ENCODE data around the gene SEPSECS.

The SEPSECS gene

GRCh38 chr4:25165916-25166315 lies 5.7 kb upstream of the SEPSECS start:
- no peak for DNase-seq
- Mint-ChIP-seq H3K4me1 (peaks cover 24% of the 10 kb centered on the region), H3K27me3 (no peaks in the 10 kb centered on the region), H3K4me3 (no peak overlapping the region), H3K36me3 (ENCODE audit: low read depth) (peaks cover 23% of the 10 kb centered on the region), H3K27ac (no peak overlapping the region), H3K9me3 (no peaks in the 10 kb centered on the region)
- ATAC-seq, result no peak

- Mint-ChIP-seq H3K4me3 (no peak overlapping the region), H3K9me3 (no peaks in the 10 kb centered on the region), H3K36me3 (ENCODE audit: low read depth) (peaks cover 21% of the 10 kb centered on the region), H3K27me3 (peaks cover 3% of the 10 kb centered on the region), H3K4me1 (peaks cover 43% of the 10 kb centered on the region), H3K27ac (no peak overlapping the region)
- no peak for ATAC-seq
- no peak for DNase-seq
Measured at GRCh38 chr4:25163196-25163595, 2.9 kb upstream of the SEPSECS start.

GRCh38 chr4:25162566-25162965 lies 2.3 kb upstream of the SEPSECS start:
- peaks cover 20% of the 10 kb centered on the region for H3K36me3 Mint-ChIP-seq (ENCODE audit: low read depth)
- H3K9me3 Mint-ChIP-seq, result no peaks in the 10 kb centered on the region
- H3K27me3 Mint-ChIP-seq, result peaks cover 3% of the 10 kb centered on the region
- peaks cover 46% of the 10 kb centered on the region for H3K4me1 Mint-ChIP-seq
- H3K27ac Mint-ChIP-seq, result no peak overlapping the region
- H3K4me3 Mint-ChIP-seq, result no peak overlapping the region
- DNase-seq (no peak), ATAC-seq (no peak)

GRCh38 chr4:25161593-25161950 lies 1.3 kb upstream of the SEPSECS start:
- ATAC-seq (no peak), DNase-seq (no peak)
- H3K27me3 Mint-ChIP-seq, result peaks cover 3% of the 10 kb centered on the region
- peaks cover 46% of the 10 kb centered on the region for H3K4me1 Mint-ChIP-seq
- H3K36me3 Mint-ChIP-seq (ENCODE audit: low read depth), result peaks cover 22% of the 10 kb centered on the region
- no peaks in the 10 kb centered on the region for H3K9me3 Mint-ChIP-seq
- peak overlapping the region; percentile 88 for H3K27ac Mint-ChIP-seq
- peak overlapping the region; percentile 88 for H3K4me3 Mint-ChIP-seq

- DNase-seq (no peak), ATAC-seq (peak; percentile 57)
- peaks cover 46% of the 10 kb centered on the region for H3K4me1 Mint-ChIP-seq
- no peaks in the 10 kb centered on the region for H3K9me3 Mint-ChIP-seq
- H3K4me3 Mint-ChIP-seq, result peak overlapping the region; percentile 88
- H3K27me3 Mint-ChIP-seq, result peaks cover 3% of the 10 kb centered on the region
- peaks cover 16% of the 10 kb centered on the region for H3K36me3 Mint-ChIP-seq (ENCODE audit: low read depth)
- peak overlapping the region; percentile 88 for H3K27ac Mint-ChIP-seq
Measured at GRCh38 chr4:25160714-25161592, 704 bp upstream of the SEPSECS start.

GRCh38 chr4:25158817-25159216 lies 1.4 kb downstream of the SEPSECS start:
- ATAC-seq, result no peak
- H3K27me3 Mint-ChIP-seq, result peaks cover 3% of the 10 kb centered on the region
- peak overlapping the region; percentile 88 for H3K27ac Mint-ChIP-seq
- peaks cover 11% of the 10 kb centered on the region for H3K36me3 Mint-ChIP-seq (ENCODE audit: low read depth)
- H3K9me3 Mint-ChIP-seq, result no peaks in the 10 kb centered on the region
- H3K4me1 Mint-ChIP-seq, result peaks cover 46% of the 10 kb centered on the region
- no peak for DNase-seq
- H3K4me3 Mint-ChIP-seq, result peak overlapping the region; percentile 88

GRCh38 chr4:25157081-25157480 lies 3.2 kb downstream of the SEPSECS start:
- H3K27ac Mint-ChIP-seq, result no peak overlapping the region

GRCh38 chr4:25155947-25156346 lies 4.3 kb downstream of the SEPSECS start:
- Mint-ChIP-seq H3K36me3 (ENCODE audit: low read depth) (peaks cover 11% of the 10 kb centered on the region), H3K9me3 (no peaks in the 10 kb centered on the region)

More at GRCh38 chr4:25157081-25157480, 3.2 kb downstream of the SEPSECS start:
- DNase-seq (no peak), ATAC-seq (no peak)
- no peaks in the 10 kb centered on the region for H3K9me3 Mint-ChIP-seq
- H3K4me1 Mint-ChIP-seq, result peaks cover 35% of the 10 kb centered on the region
- H3K36me3 Mint-ChIP-seq (ENCODE audit: low read depth), result peaks cover 11% of the 10 kb centered on the region
- H3K27me3 Mint-ChIP-seq, result peaks cover 3% of the 10 kb centered on the region
- H3K4me3 Mint-ChIP-seq, result no peak overlapping the region

GRCh38 chr4:25154594-25155265 lies 5.5 kb downstream of the SEPSECS start:
- no peak for ATAC-seq
- Mint-ChIP-seq H3K4me1 (peaks cover 18% of the 10 kb centered on the region), H3K36me3 (ENCODE audit: low read depth) (peaks cover 8% of the 10 kb centered on the region), H3K27me3 (no peaks in the 10 kb centered on the region), H3K9me3 (no peaks in the 10 kb centered on the region), H3K4me3 (no peak overlapping the region), H3K27ac (no peak overlapping the region)
- DNase-seq, result no peak

More at GRCh38 chr4:25155947-25156346, 4.3 kb downstream of the SEPSECS start:
- ATAC-seq (no peak), DNase-seq (no peak)
- peaks cover 3% of the 10 kb centered on the region for H3K27me3 Mint-ChIP-seq
- peaks cover 24% of the 10 kb centered on the region for H3K4me1 Mint-ChIP-seq
- no peak overlapping the region for H3K4me3 Mint-ChIP-seq
- no peak overlapping the region for H3K27ac Mint-ChIP-seq

- ATAC-seq, result no peak
- no peak for DNase-seq
- Mint-ChIP-seq H3K36me3 (ENCODE audit: low read depth) (peaks cover 12% of the 10 kb centered on the region), H3K4me3 (no peak overlapping the region), H3K27me3 (no peaks in the 10 kb centered on the region), H3K27ac (no peak overlapping the region), H3K9me3 (no peaks in the 10 kb centered on the region), H3K4me1 (no peaks in the 10 kb centered on the region)
Measured at GRCh38 chr4:25146076-25146475, 14.2 kb downstream of the SEPSECS start.

- no peak for DNase-seq
- H3K9me3 Mint-ChIP-seq, result no peaks in the 10 kb centered on the region
Measured at GRCh38 chr4:25144870-25145481, 15.3 kb downstream of the SEPSECS start.

GRCh38 chr4:25142468-25142867 lies 17.8 kb downstream of the SEPSECS start:
- no peak overlapping the region for H3K27ac Mint-ChIP-seq
- H3K36me3 Mint-ChIP-seq (ENCODE audit: low read depth), result peaks cover 30% of the 10 kb centered on the region
- H3K4me3 Mint-ChIP-seq, result no peak overlapping the region
- H3K4me1 Mint-ChIP-seq, result no peaks in the 10 kb centered on the region
- no peaks in the 10 kb centered on the region for H3K9me3 Mint-ChIP-seq
- H3K27me3 Mint-ChIP-seq, result no peaks in the 10 kb centered on the region
- ATAC-seq (no peak), DNase-seq (no peak)

More at GRCh38 chr4:25144870-25145481, 15.3 kb downstream of the SEPSECS start:
- Mint-ChIP-seq H3K4me1 (no peaks in the 10 kb centered on the region), H3K27me3 (no peaks in the 10 kb centered on the region), H3K36me3 (ENCODE audit: low read depth) (peaks cover 15% of the 10 kb centered on the region), H3K4me3 (no peak overlapping the region), H3K27ac (no peak overlapping the region)
- ATAC-seq, result no peak

GRCh38 chr4:25141592-25141991 lies 18.7 kb downstream of the SEPSECS start:
- DNase-seq (no peak), ATAC-seq (no peak)
- Mint-ChIP-seq H3K27ac (no peak overlapping the region), H3K27me3 (no peaks in the 10 kb centered on the region), H3K9me3 (no peaks in the 10 kb centered on the region), H3K4me3 (no peak overlapping the region), H3K36me3 (ENCODE audit: low read depth) (peaks cover 37% of the 10 kb centered on the region), H3K4me1 (peaks cover 2% of the 10 kb centered on the region)

GRCh38 chr4:25133132-25133531 lies 27.1 kb downstream of the SEPSECS start:
- H3K27me3 Mint-ChIP-seq, result no peaks in the 10 kb centered on the region
- no peaks in the 10 kb centered on the region for H3K9me3 Mint-ChIP-seq
- no peak overlapping the region for H3K27ac Mint-ChIP-seq
- peaks cover 27% of the 10 kb centered on the region for H3K36me3 Mint-ChIP-seq (ENCODE audit: low read depth)
- H3K4me3 Mint-ChIP-seq, result no peak overlapping the region
- ATAC-seq (no peak), DNase-seq (no peak)
- H3K4me1 Mint-ChIP-seq, result peaks cover 5% of the 10 kb centered on the region

GRCh38 chr4:25131926-25132325 lies 28.3 kb downstream of the SEPSECS start:
- Mint-ChIP-seq H3K4me3 (no peak overlapping the region), H3K9me3 (no peaks in the 10 kb centered on the region), H3K27me3 (no peaks in the 10 kb centered on the region), H3K36me3 (ENCODE audit: low read depth) (peaks cover 27% of the 10 kb centered on the region), H3K4me1 (peaks cover 3% of the 10 kb centered on the region), H3K27ac (no peak overlapping the region)
- no peak for DNase-seq
- ATAC-seq, result no peak

Data from activated naive CD8-positive, alpha-beta T cell treated with anti-CD3 and anti-CD28 coated beads, Interleukin-2, amount 50 U/mL, for 24 hours (primary cell).